Ectodermal cell (in vitro differentiated cells): ENCODE results near the gene TBC1D20. TPM values are rescaled to one million over a fixed set of nuclear protein-coding genes. Genes with fewer than 3 reads are reported as not detected.
"Not testable (repeated sequence)": the region's sequence is repeated elsewhere in the genome, so short reads cannot be mapped to it uniquely, and the experiment has no call there.

Experiments
- H3K27ac ChIP-seq: 2 replicates; pipeline ENCODE4 v1.7.0; 2013; ENCODE audit warnings: mild to moderate bottlenecking, low read depth, low read length; ENCODE audit not compliant: insufficient read depth, poor library complexity, severe bottlenecking
- H3K27me3 ChIP-seq: 2 replicates; pipeline ENCODE4 v1.7.0; 2013; ENCODE audit warnings: mild to moderate bottlenecking, low read length; ENCODE audit not compliant: insufficient read depth, control insufficient read depth, poor library complexity, severe bottlenecking
- H3K36me3 ChIP-seq: one replicate; pipeline ENCODE4 v1.7.0; 2013; ENCODE audit warnings: low read length; ENCODE audit not compliant: control insufficient read depth, insufficient read depth
- H3K4me1 ChIP-seq: one replicate; pipeline ENCODE4 v1.7.0; 2013; ENCODE audit warnings: low read length; ENCODE audit not compliant: control insufficient read depth, insufficient read depth
- H3K4me3 ChIP-seq: 2 replicates; pipeline ENCODE4 v1.7.0; 2013; ENCODE audit warnings: low read depth, low read length, control low read depth; ENCODE audit not compliant: insufficient read depth
- H3K9me3 ChIP-seq: 2 replicates; pipeline ENCODE4 v1.7.0; 2013; ENCODE audit warnings: mild to moderate bottlenecking, low read length, moderate library complexity; ENCODE audit not compliant: control insufficient read depth
- WGBS, 2 experiments: methylation state at CpG; one replicate each; pipeline ENCODE4 v1.1.7; 2013; ENCODE audit warnings: missing lambda C conversion rate in 2 of 2; 5-methylcytosine and 5-hydroxymethylcytosine counted together
- polyA plus RNA-seq, 4 experiments: library from polyadenylated mRNA; stranded (reverse); fragments of 50-300 nt; gene quantifications; one replicate each; pipeline ENCODE4 v1.2.3, GENCODE V29; 2013

The TBC1D20 gene
- polyA plus RNA-seq (2013, experiment 1 of 4): 30.4 TPM
- 27.9 TPM for polyA plus RNA-seq (2013, experiment 2 of 4)
- polyA plus RNA-seq (2013, experiment 3 of 4): 24.8 TPM
- polyA plus RNA-seq (2013, experiment 4 of 4): 28.7 TPM

- Histone ChIP-seq H3K27me3 (peaks cover 4% of the 10 kb centered on the region), H3K27ac (no peak within 1 kb of the TSS), H3K4me1 (no peaks in the 10 kb centered on the region), H3K4me3 (peak within 1 kb of the TSS; percentile 85), H3K36me3 (no peaks in the 10 kb centered on the region), H3K9me3 (peaks cover 2% of the 10 kb centered on the region)
- WGBS, 2 experiments: 2 to 3% methylated on average over 77 to 78 of the region's 80 CpGs
Measured at GRCh38 chr20:462199-462991, at the start of gene TBC1D20. TBC1D20 (minus strand) TSS chr20:462533; CDS start chr20:462405, 128 bp downstream.

GRCh38 chr20:510328-511057 is 48.2 kb upstream of the TBC1D20 start:
- H3K27ac ChIP-seq, H3K27me3 ChIP-seq, H3K4me3 ChIP-seq, H3K9me3 ChIP-seq, H3K4me1 ChIP-seq: not testable (repeated sequence)
- peaks cover 23% of the 10 kb centered on the region for H3K36me3 ChIP-seq
- WGBS, 2 experiments: 89 to 95% methylated on average over 6 to 9 of the region's 9 CpGs

DNA sequence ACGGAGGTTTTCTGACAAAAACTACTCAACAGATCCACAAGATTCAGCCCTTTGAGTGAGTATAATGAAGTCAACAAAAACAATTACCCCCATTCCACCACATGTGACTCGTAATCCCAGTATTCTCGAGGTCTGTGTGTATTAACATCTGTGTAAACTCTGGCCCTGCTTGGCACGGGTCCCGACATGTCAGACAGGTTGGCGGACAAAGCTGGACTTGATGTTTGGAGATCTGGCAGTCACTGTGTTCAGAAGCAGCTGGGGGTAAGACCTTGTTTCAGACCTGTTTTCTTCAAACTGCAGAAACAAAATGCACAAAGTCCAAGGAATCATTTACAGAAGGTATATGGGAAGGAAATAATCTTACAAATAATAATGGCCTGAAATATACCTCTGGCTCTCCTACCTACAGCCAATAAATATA is 46.0 kb upstream of the TBC1D20 start:
- H3K4me1 ChIP-seq, H3K9me3 ChIP-seq, H3K27me3 ChIP-seq, H3K27ac ChIP-seq, H3K4me3 ChIP-seq: not testable (repeated sequence)
- WGBS, 2 experiments: 85 to 91% methylated on average over 2 to 4 of the region's 6 CpGs
- peaks cover 36% of the 10 kb centered on the region for H3K36me3 ChIP-seq

DNA sequence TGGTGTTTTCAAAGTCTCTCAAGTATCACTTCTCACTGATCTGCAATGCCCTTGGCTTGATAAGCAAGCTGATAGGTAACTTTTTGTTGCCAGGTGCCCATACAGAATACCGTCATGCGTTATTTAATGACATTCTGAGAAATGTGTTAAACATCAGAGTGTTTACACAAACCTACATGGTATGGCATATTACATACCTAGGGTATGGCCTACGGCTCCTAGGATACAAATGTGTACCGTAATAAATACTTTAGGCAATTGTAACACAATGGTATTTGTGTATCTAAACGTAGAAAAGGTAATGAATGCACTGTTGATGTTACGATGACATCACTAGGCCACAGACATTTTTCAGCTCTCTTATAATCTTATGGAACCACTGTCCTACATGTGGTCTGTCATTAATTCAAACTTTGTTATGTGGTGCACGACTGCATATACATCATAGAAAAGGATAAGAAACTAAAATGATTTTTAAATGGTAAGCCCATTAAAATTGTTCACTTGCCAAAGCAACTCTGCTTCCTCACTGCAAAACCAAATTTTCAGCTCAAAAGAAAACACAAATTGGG is 45.5 kb upstream of the TBC1D20 start:
- Histone ChIP-seq H3K4me1 (no peaks in the 10 kb centered on the region), H3K9me3 (no peaks in the 10 kb centered on the region), H3K36me3 (peaks cover 41% of the 10 kb centered on the region), H3K27ac (no peak overlapping the region), H3K4me3 (no peak overlapping the region), H3K27me3 (no peaks in the 10 kb centered on the region)
- 98 to 99% methylated on average over 6 to 7 of the region's 7 CpGs for WGBS, 2 experiments

GRCh38 chr20:507006-507758 is 44.8 kb upstream of the TBC1D20 start:
- no peaks in the 10 kb centered on the region for H3K4me1 ChIP-seq
- H3K27ac ChIP-seq: no peak overlapping the region
- 93 to 97% methylated on average over 7 of the region's 7 CpGs for WGBS, 2 experiments
- peaks cover 46% of the 10 kb centered on the region for H3K36me3 ChIP-seq
- no peaks in the 10 kb centered on the region for H3K9me3 ChIP-seq
- no peaks in the 10 kb centered on the region for H3K27me3 ChIP-seq
- no peak overlapping the region for H3K4me3 ChIP-seq

DNA sequence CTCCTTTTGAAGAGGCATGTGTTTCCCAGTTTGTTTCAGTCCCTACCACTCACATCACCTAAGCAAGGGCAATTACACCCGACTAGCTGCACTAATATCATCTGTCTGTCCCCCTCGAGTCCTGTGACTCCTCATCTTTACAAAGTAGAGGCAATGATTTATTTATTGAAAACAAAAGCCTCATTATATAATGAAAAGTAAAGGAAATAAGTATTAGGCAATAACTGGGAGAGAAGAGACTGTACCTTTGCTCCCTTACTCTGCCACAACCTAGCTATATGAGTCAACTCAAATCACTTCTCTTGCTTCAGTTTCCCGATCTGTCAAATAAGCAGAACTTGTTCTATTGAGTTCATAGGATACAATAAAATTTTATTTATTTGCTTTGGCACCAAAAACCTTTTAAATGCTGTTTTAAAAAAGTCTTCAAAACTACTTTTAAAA is 42.3 kb upstream of the TBC1D20 start:
- Histone ChIP-seq H3K27ac (no peak overlapping the region), H3K4me3 (no peak overlapping the region), H3K4me1 (no peaks in the 10 kb centered on the region), H3K9me3 (no peaks in the 10 kb centered on the region), H3K27me3 (no peaks in the 10 kb centered on the region), H3K36me3 (peaks cover 51% of the 10 kb centered on the region)
- WGBS, 2 experiments: 92 to 96% methylated on average over 1 to 3 of the region's 3 CpGs

- H3K9me3 ChIP-seq: no peaks in the 10 kb centered on the region
- 95 to 97% methylated on average over 11 of the region's 11 CpGs for WGBS, 2 experiments
- H3K27me3 ChIP-seq: no peaks in the 10 kb centered on the region
- H3K36me3 ChIP-seq: peaks cover 55% of the 10 kb centered on the region
- H3K27ac ChIP-seq: no peak overlapping the region
- H3K4me3 ChIP-seq: no peak overlapping the region
- H3K4me1 ChIP-seq: no peaks in the 10 kb centered on the region
Measured at GRCh38 chr20:503048-503737, 40.9 kb upstream of the TBC1D20 start.

GRCh38 chr20:497979-498378 is 35.6 kb upstream of the TBC1D20 start:
- Histone ChIP-seq H3K4me1 (no peaks in the 10 kb centered on the region), H3K27ac (no peak overlapping the region), H3K9me3 (no peaks in the 10 kb centered on the region), H3K4me3 (no peak overlapping the region), H3K27me3 (no peaks in the 10 kb centered on the region), H3K36me3 (peaks cover 63% of the 10 kb centered on the region)
- WGBS, 2 experiments: 94 to 96% methylated on average over 2 of the region's 2 CpGs

- Histone ChIP-seq H3K4me3 (no peak overlapping the region), H3K27ac (no peak overlapping the region), H3K4me1 (no peaks in the 10 kb centered on the region), H3K9me3 (no peaks in the 10 kb centered on the region), H3K27me3 (no peaks in the 10 kb centered on the region), H3K36me3 (peaks cover 65% of the 10 kb centered on the region)
- 89 to 96% methylated on average over 2 of the region's 2 CpGs for WGBS, 2 experiments
Measured at GRCh38 chr20:496126-496696, 33.9 kb upstream of the TBC1D20 start.
